ENCODE results near the gene ZER1. TPM values are rescaled to one million over a fixed set of nuclear protein-coding genes. Genes with fewer than 3 reads are reported as not detected.

The ZER1 gene
- total RNA-seq, 1 donor from 2014 or later, result 38.0 TPM

- no peak for TF ChIP-seq CTCF (IDR thresholded peaks at IDR 0.05; ENCODE audit: partially characterized antibody, unreplicated experiment)
- no peak overlapping the region for H3K4me3 Mint-ChIP-seq (ENCODE audit: unreplicated experiment)
- DNase-seq, result no peak
- H3K4me1 Mint-ChIP-seq (ENCODE audit: low read depth, unreplicated experiment), result no peaks in the 10 kb centered on the region
- H3K36me3 Mint-ChIP-seq (ENCODE audit: unreplicated experiment), result no peaks in the 10 kb centered on the region
- H3K27ac Mint-ChIP-seq (ENCODE audit: unreplicated experiment), result no peak overlapping the region
- H3K9me3 Mint-ChIP-seq (ENCODE audit: unreplicated experiment), result peaks cover 4% of the 10 kb centered on the region
- H3K27me3 Mint-ChIP-seq (ENCODE audit: unreplicated experiment), result peaks cover 7% of the 10 kb centered on the region
Measured at GRCh38 chr9:128720841-128721486, 50.8 kb downstream of the ZER1 start.

GRCh38 chr9:128719919-128720605 is 51.7 kb downstream of the ZER1 start:
- Mint-ChIP-seq H3K9me3 (ENCODE audit: unreplicated experiment) (peaks cover 4% of the 10 kb centered on the region), H3K4me1 (ENCODE audit: low read depth, unreplicated experiment) (no peaks in the 10 kb centered on the region), H3K27me3 (ENCODE audit: unreplicated experiment) (peaks cover 6% of the 10 kb centered on the region), H3K4me3 (ENCODE audit: unreplicated experiment) (no peak overlapping the region), H3K27ac (ENCODE audit: unreplicated experiment) (no peak overlapping the region), H3K36me3 (ENCODE audit: unreplicated experiment) (no peaks in the 10 kb centered on the region)
- TF ChIP-seq CTCF (IDR thresholded peaks at IDR 0.05; ENCODE audit: partially characterized antibody, unreplicated experiment), result no peak
- DNase-seq, result no peak

GRCh38 chr9:128718475-128718874 is 53.3 kb downstream of the ZER1 start:
- no peak for DNase-seq
- TF ChIP-seq CTCF (IDR thresholded peaks at IDR 0.05; ENCODE audit: partially characterized antibody, unreplicated experiment), result no peak
- Mint-ChIP-seq H3K9me3 (ENCODE audit: unreplicated experiment) (no peaks in the 10 kb centered on the region), H3K27me3 (ENCODE audit: unreplicated experiment) (peaks cover 2% of the 10 kb centered on the region), H3K36me3 (ENCODE audit: unreplicated experiment) (no peaks in the 10 kb centered on the region), H3K4me1 (ENCODE audit: low read depth, unreplicated experiment) (no peaks in the 10 kb centered on the region), H3K27ac (ENCODE audit: unreplicated experiment) (no peak overlapping the region), H3K4me3 (ENCODE audit: unreplicated experiment) (no peak overlapping the region)

- no peaks in the 10 kb centered on the region for H3K9me3 Mint-ChIP-seq (ENCODE audit: unreplicated experiment)
- H3K27ac Mint-ChIP-seq (ENCODE audit: unreplicated experiment), result no peak overlapping the region
- H3K27me3 Mint-ChIP-seq (ENCODE audit: unreplicated experiment), result peaks cover 2% of the 10 kb centered on the region
- H3K4me3 Mint-ChIP-seq (ENCODE audit: unreplicated experiment), result no peak overlapping the region
- no peaks in the 10 kb centered on the region for H3K4me1 Mint-ChIP-seq (ENCODE audit: low read depth, unreplicated experiment)
- no peak for DNase-seq
- H3K36me3 Mint-ChIP-seq (ENCODE audit: unreplicated experiment), result no peaks in the 10 kb centered on the region
- TF ChIP-seq CTCF (IDR thresholded peaks at IDR 0.05; ENCODE audit: partially characterized antibody, unreplicated experiment), result no peak
Measured at GRCh38 chr9:128718047-128718446, 53.7 kb downstream of the ZER1 start.

GRCh38 chr9:128716581-128717254 is 55.0 kb downstream of the ZER1 start:
- Mint-ChIP-seq H3K4me3 (ENCODE audit: unreplicated experiment) (no peak overlapping the region), H3K36me3 (ENCODE audit: unreplicated experiment) (no peaks in the 10 kb centered on the region), H3K27me3 (ENCODE audit: unreplicated experiment) (no peaks in the 10 kb centered on the region), H3K9me3 (ENCODE audit: unreplicated experiment) (no peaks in the 10 kb centered on the region), H3K27ac (ENCODE audit: unreplicated experiment) (no peak overlapping the region), H3K4me1 (ENCODE audit: low read depth, unreplicated experiment) (no peaks in the 10 kb centered on the region)
- DNase-seq, result no peak
- TF ChIP-seq CTCF (IDR thresholded peaks at IDR 0.05; ENCODE audit: partially characterized antibody, unreplicated experiment), result no peak

Data from glutamatergic neuron (in vitro differentiated cells).